ENCODE results near the gene HEXIM1. TPM values are rescaled to one million over a fixed set of nuclear protein-coding genes. Genes with fewer than 3 reads are reported as not detected.

Gene HEXIM1
- total RNA-seq (17.1 and 19.2 TPM in 2 replicates), polyA plus RNA-seq (13.5 and 14.5 TPM in 2 replicates)

- peak within 1 kb of the TSS; percentile 99 for H3K27ac ChIP-seq
- 1% methylated on average over 52 of the region's 58 CpGs for whole genome bisulfite sequencing (ENCODE audit: low lambda C conversion rate, missing lambda C conversion rate)
- H3K27me3 ChIP-seq = no peaks in the 10 kb centered on the region
- peaks cover 24% of the 10 kb centered on the region for H4K20me1 ChIP-seq (ENCODE audit: insufficient read depth, poor library complexity, severe bottlenecking)
- peak within 1 kb of the TSS; percentile 90 for H3K4me3 ChIP-seq
- H3K4me1 ChIP-seq (ENCODE audit: insufficient read depth) = peaks cover 30% of the 10 kb centered on the region
- peak within 1 kb of the TSS; percentile 38 for H2AFZ ChIP-seq
- no peaks in the 10 kb centered on the region for H3K36me3 ChIP-seq (replicated peaks; ENCODE audit: insufficient read depth, low read depth)
- no peaks in the 10 kb centered on the region for H3K9me2 ChIP-seq (replicated peaks; ENCODE audit: insufficient read depth)
- peak; percentile 100 for DNase-seq (ENCODE audit: low spot score)
- H3K4me2 ChIP-seq = peak within 1 kb of the TSS; percentile 92
- peaks cover 40% of the 10 kb centered on the region for H3K79me2 ChIP-seq
- TF ChIP-seq EZH2phosphoT487 (IDR thresholded peaks at IDR 0.05; ENCODE audit: low read depth, severe bottlenecking, unreplicated experiment) = no peak
- TF ChIP-seq CTCF (IDR thresholded peaks at IDR 0.05; ENCODE audit: poor library complexity) = no peak
- TF ChIP-seq EZH2 (IDR thresholded peaks at IDR 0.05; ENCODE audit: borderline replicate concordance) = no peak
- H3K9me3 ChIP-seq (ENCODE audit: low read depth) = no peaks in the 10 kb centered on the region
Observed at GRCh38 chr17:45148183-45149036, at the start of gene HEXIM1. Gene HEXIM1, plus strand, starts transcription at chr17:45148475. Its CDS starts 716 bp downstream, at chr17:45149191.

- no peak overlapping the region for H2AFZ ChIP-seq
- peak; percentile 93 for DNase-seq (ENCODE audit: low spot score)
- H3K27ac ChIP-seq = peak overlapping the region; percentile 9
- no peaks in the 10 kb centered on the region for H4K20me1 ChIP-seq (ENCODE audit: insufficient read depth, poor library complexity, severe bottlenecking)
- no peaks in the 10 kb centered on the region for H3K9me3 ChIP-seq (ENCODE audit: low read depth)
- H3K4me3 ChIP-seq = no peak overlapping the region
- WGBS (ENCODE audit: low lambda C conversion rate, missing lambda C conversion rate) = 52% methylated on average over 9 of the region's 9 CpGs
- no peak overlapping the region for H3K4me2 ChIP-seq
- peaks cover 26% of the 10 kb centered on the region for H3K4me1 ChIP-seq (ENCODE audit: insufficient read depth)
- H3K79me2 ChIP-seq = peaks cover 3% of the 10 kb centered on the region
- no peak for TF ChIP-seq EZH2phosphoT487 (IDR thresholded peaks at IDR 0.05; ENCODE audit: low read depth, severe bottlenecking, unreplicated experiment)
- peak; percentile 89 for TF ChIP-seq CTCF (IDR thresholded peaks at IDR 0.05; ENCODE audit: poor library complexity)
- no peaks in the 10 kb centered on the region for H3K9me2 ChIP-seq (replicated peaks; ENCODE audit: insufficient read depth)
- no peaks in the 10 kb centered on the region for H3K36me3 ChIP-seq (replicated peaks; ENCODE audit: insufficient read depth, low read depth)
- no peaks in the 10 kb centered on the region for H3K27me3 ChIP-seq
Observed at GRCh38 chr17:45098869-45099616, 49.2 kb upstream of the HEXIM1 start.

- WGBS (ENCODE audit: low lambda C conversion rate, missing lambda C conversion rate) = 84% methylated on average over 8 of the region's 9 CpGs
- Histone ChIP-seq H3K4me3 (no peak overlapping the region), H3K27me3 (no peaks in the 10 kb centered on the region), H3K9me3 (ENCODE audit: low read depth) (no peaks in the 10 kb centered on the region), H4K20me1 (ENCODE audit: insufficient read depth, poor library complexity, severe bottlenecking) (no peaks in the 10 kb centered on the region), H3K4me2 (peak overlapping the region; percentile 15), H3K27ac (peak overlapping the region; percentile 94), H2AFZ (no peak overlapping the region), H3K9me2 (replicated peaks; ENCODE audit: insufficient read depth) (no peaks in the 10 kb centered on the region), H3K36me3 (replicated peaks; ENCODE audit: insufficient read depth, low read depth) (peaks cover 4% of the 10 kb centered on the region), H3K4me1 (ENCODE audit: insufficient read depth) (peaks cover 25% of the 10 kb centered on the region), H3K79me2 (peaks cover 3% of the 10 kb centered on the region)
- no peak for DNase-seq (ENCODE audit: low spot score)
- no peak for TF ChIP-seq EZH2phosphoT487 (IDR thresholded peaks at IDR 0.05; ENCODE audit: low read depth, severe bottlenecking, unreplicated experiment)
- TF ChIP-seq EZH2 (IDR thresholded peaks at IDR 0.05; ENCODE audit: borderline replicate concordance) = no peak
- no peak for TF ChIP-seq CTCF (IDR thresholded peaks at IDR 0.05; ENCODE audit: poor library complexity)
Observed at GRCh38 chr17:45101546-45101882, 46.8 kb upstream of the HEXIM1 start.

All from hepatocyte (in vitro differentiated cells).